NCI-H2081 (cell line): ENCODE data around the gene GTF2F2.

Experiments used
- DNase-seq, 2 experiments: peaks; one replicate each; lab custom pipeline; 2025; lab: John Stamatoyannopoulos, UW

GTF2F2 gene

GRCh38 chr13:45122941-45123340 is 2.6 kb downstream of the GTF2F2 start:
- no peak for DNase-seq

GRCh38 chr13:45132369-45133064 is 12.2 kb downstream of the GTF2F2 start:
- no peak for DNase-seq

GRCh38 chr13:45133396-45134118 is 13.2 kb downstream of the GTF2F2 start:
- DNase-seq: no peak

- no peak for DNase-seq
Observed at GRCh38 chr13:45136741-45137504, 16.6 kb downstream of the GTF2F2 start.

DNA sequence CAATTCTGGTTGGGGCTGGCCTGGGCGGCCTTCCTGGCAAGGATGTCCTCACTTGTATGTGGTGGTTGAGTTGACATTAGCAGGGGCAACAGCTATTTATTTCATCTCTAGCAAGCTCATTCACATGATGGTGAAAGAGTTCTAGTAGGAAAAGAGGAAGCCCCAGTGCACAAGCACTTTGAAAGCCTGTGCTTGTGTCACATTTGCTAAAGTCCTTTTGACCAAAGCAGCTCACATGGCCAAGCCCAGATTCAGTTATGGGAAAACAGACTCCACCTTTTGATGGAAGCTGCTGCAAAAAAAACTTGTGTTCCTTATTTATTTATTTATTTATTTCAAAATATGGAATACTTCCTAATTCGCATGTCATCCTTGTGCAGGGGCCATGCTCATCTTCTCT is 17.2 kb downstream of the GTF2F2 start:
- no peak for DNase-seq

DNA sequence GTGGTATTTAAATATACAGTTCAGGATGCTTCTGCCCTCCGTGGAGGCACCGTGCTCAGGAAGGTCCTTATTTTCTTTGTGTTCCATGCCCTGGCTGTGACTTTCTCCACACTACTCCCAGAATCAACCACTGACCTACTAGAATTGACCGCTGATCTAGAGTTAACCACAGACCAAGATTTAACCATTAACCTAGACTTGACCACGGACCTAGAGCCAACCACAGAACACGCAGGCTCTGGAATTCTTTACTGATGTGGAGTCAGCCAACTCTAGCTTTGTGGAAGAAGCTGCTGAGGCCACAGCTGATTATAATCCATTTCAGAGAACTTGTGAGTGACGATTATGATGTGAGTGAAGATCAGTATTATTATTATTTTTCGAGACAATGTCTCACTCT is 18.0 kb downstream of the GTF2F2 start:
- DNase-seq: no peak

DNA sequence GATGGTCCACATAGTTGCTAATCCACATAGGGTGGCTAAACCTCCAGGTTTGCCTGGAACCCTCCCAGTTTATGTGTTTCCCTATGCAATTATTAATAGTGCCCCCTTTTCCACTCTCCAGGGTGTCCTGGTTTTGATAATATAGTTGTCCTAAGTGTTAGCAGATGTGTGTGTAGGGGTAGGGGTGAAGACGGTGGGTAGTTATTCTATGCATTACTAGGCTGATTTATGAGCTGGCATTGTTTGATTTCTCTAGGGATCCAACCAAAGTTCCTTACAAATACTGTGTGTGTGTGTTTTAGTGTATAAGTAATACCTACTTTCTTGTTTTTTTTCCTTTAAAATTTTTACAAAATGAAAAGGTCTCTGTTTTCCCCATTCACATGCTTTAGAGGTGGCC is 21.1 kb downstream of the GTF2F2 start:
- DNase-seq: no peak

DNA sequence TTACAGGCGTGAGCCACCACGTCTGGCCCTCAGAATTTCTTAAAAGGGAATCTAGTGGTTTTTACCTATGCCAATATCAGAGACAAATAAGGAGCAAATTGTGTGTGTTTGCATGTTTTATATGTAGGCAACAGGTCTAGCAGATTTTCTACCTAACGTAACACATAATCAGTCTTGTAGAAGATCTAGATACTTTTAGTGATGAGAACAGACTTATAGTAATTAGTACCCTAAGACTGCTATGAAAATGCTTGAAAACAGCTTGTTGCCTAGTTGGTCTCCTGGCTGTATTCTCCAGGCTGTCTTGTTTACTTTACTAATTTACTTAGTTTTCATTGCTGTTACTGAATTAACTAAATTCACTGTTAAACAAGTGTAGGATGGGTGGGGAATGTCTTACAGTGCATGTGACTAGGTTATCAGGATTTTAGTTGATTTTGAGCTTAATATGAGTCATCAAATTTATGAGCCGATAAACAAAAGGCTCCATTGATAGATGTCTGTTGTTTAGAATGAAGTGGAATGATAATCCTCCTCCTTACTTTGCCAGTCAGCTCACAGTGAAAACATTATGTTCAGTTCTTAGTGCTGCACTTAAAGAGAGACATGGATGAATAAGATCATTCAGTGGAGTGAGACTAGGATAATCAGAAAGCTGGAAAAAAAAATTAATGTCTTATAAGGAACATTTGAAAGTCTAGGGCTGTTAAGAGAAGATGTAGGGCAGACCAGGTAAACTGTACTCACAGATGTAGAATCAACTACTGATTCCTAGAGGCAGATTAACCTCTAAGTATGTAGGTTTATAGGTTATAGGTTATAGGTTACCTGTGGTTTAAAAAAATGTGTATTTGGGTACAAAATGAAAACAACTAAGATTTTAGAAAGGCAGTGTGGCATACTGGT is 22.4 kb downstream of the GTF2F2 start:
- DNase-seq: no peak

- DNase-seq: no peak
Observed at GRCh38 chr13:45143346-45143751, 23.0 kb downstream of the GTF2F2 start.

DNA sequence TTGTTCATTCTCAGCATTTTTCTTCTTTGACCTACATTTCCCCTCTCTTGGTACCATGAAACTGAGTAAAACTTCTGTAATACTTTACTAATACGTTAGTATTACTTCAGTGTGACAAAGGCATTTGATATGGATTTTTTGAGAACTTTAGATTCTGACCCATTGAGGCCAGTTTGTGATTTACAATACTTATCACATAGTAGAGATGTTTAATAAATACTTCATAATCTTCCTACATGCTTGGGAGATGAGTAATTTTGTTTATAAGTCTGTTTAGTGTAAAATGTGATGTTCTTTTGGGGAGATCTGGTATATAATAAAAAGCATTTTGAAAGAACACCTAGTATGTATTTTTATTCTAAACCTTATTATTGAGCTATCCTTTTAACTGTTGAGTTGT is 29.7 kb downstream of the GTF2F2 start:
- no peak for DNase-seq

DNA sequence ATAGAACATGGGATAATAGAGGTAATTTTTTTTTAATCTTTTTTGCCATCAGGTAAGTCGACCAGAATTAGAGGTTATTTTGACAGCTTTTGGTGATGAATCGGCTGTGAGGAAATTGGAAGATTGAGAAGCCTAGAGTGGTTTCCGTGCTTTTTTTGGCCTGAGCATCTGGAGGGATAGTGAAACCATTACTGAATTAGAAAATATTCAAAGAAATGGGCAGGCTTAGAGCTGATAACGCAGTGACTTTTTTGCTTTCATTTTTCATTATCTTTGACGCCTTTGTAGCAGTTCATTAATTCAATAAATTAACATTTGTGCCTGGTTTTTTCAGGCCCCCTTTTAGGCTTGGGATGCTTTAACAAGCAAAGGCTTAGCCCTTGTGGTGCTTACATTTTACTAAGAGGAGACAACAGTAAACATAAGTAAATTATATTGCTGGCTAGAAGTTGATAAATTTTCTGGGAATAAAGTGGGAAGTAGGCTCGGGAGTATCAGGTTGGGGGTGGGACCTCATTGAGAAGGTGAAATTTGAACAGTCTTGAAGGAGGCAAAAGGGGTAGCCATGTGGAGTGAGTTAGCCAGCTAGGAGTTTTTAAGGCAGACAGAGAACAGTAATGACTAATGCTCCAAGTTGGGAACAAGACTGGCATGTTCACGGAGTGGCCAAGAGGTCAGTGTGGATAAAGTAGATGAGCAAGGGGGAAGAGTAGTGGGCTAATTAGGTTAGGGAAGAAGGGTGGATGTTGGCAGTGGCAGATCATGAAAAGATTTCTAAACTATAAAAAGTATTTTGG is 36.5 kb downstream of the GTF2F2 start:
- DNase-seq: no peak

- no peak for DNase-seq
Observed at GRCh38 chr13:45162194-45162593, 41.9 kb downstream of the GTF2F2 start.

DNA sequence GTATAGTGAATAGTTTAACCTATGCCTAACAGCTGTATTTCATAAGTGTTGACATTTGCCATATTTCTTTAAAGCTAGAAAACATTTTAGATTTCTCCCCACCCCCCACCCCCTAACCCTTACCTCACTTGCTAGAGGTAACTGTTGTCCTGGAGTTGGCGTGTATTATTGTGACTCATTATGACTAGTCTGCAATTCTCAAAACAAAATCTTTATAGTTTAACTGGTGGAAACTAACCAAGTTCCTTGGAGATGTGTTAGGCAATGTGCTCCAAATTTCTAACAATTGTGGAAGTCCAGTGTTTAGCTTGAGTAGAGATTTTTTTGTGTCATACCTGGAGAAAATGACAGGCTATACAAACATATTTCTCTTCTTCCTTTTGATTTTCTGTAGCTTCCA is 42.5 kb downstream of the GTF2F2 start:
- DNase-seq: no peak

DNA sequence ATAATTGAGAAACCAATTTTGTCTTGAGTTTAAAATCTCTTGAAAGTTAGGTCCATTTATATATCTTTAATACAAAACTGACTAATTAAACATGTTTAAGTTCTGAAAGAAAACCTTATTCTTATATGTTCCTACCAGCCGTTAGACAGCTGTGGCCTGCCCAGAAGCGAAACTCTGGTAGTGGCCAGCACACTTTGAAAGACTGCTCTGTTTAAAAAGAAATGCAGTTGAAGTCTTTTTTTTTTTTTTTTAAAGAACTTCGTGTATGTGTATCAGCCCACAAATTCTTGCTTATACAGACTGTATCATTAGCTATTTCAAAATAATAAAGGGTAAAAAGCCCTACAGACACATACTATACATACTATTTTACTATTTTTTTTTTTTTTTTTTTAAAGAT is 46.5 kb downstream of the GTF2F2 start:
- DNase-seq: no peak

- DNase-seq: peak in 1 of 2 experiments; percentile 42
Observed at GRCh38 chr13:45167611-45168554, 47.6 kb downstream of the GTF2F2 start.

GRCh38 chr13:45168555-45168930 is 48.2 kb downstream of the GTF2F2 start:
- DNase-seq: no peak

GRCh38 chr13:45174478-45174877 is 54.2 kb downstream of the GTF2F2 start:
- no peak for DNase-seq

- DNase-seq: no peak
Observed at GRCh38 chr13:45178349-45179162, 58.2 kb downstream of the GTF2F2 start.

- no peak for DNase-seq
Observed at GRCh38 chr13:45179428-45179827, 59.1 kb downstream of the GTF2F2 start.
